Cardiac muscle cell (in vitro differentiated cells and primary cell): ENCODE measurements around the gene ABCC4. TPM values are rescaled to one million over a fixed set of nuclear protein-coding genes. Genes with fewer than 3 reads are reported as not detected.
"Not testable (repeated sequence)": the region's sequence is repeated elsewhere in the genome, so short reads cannot be mapped to it uniquely, and the experiment has no call there.

Experiments used
- DNase-seq, 2 donors: peaks; one replicate each; pipeline versions ENCODE4 v3.0.0 to v3.0.0-alpha.2; 2010 to 2017; ENCODE audit warnings: low read depth in 1 of 2, low spot score in 1 of 2
- H3K27ac ChIP-seq: fragments of 200-600 bp; sonication (generic); 2 replicates; pipeline ENCODE4 v1.5.1; 2016
- H3K27me3 ChIP-seq: fragments of 200-600 bp; sonication (generic); 2 replicates; pipeline ENCODE4 v1.6.0; 2016; ENCODE audit warnings: control low read depth
- H3K36me3 ChIP-seq: fragments of 200-600 bp; sonication (generic); 2 replicates; pipeline ENCODE4 v1.5.1; 2016; ENCODE audit warnings: control low read depth
- H3K4me1 ChIP-seq: fragments of 200-600 bp; sonication (generic); 2 replicates; pipeline ENCODE4 v1.8.1; 2017; ENCODE audit warnings: low read depth, mild to moderate bottlenecking, mixed run types
- H3K4me3 ChIP-seq: fragments of 200-600 bp; sonication (generic); 2 replicates; pipeline ENCODE4 v1.5.1; 2016; ENCODE audit warnings: mild to moderate bottlenecking
- H3K9me3 ChIP-seq: fragments of 200-600 bp; sonication (generic); 2 replicates; pipeline ENCODE4 v1.5.1; 2017; ENCODE audit warnings: low read depth, mild to moderate bottlenecking, control low read depth
- polyA plus RNA-seq: library from polyadenylated mRNA; unstranded; fragments of >200 nt; fragmentation: Nextera tagmentation; extraction: Ambion mirVana; gene quantifications from 2 replicates; pipeline ENCODE4 v1.2.1, GENCODE V29; 2016
- total RNA-seq: library from RNA; depleted of rRNA; stranded (reverse); fragments of >200 nt; gene quantifications from 2 replicates; pipeline ENCODE4 v1.2.3, GENCODE V29; 2016
- TF ChIP-seq, protein P1 (sequence below): IDR thresholded peaks from 2 replicates; pipeline ENCODE4 v1.5.1; 2012; ENCODE audit warnings: low read depth, mild to moderate bottlenecking, low read length

The ABCC4 gene
- total and polyA plus RNA-seq, 2 experiments from 2014 or later = 1.6 to 5.0 TPM

- Histone ChIP-seq H3K4me1 (peaks cover 23% of the 10 kb centered on the region), H3K9me3 (no peaks in the 10 kb centered on the region), H3K27me3 (no peaks in the 10 kb centered on the region), H3K27ac (peak overlapping the region; percentile 3), H3K4me3 (no peak overlapping the region), H3K36me3 (no peaks in the 10 kb centered on the region)
- TF ChIP-seq, protein P1, sequence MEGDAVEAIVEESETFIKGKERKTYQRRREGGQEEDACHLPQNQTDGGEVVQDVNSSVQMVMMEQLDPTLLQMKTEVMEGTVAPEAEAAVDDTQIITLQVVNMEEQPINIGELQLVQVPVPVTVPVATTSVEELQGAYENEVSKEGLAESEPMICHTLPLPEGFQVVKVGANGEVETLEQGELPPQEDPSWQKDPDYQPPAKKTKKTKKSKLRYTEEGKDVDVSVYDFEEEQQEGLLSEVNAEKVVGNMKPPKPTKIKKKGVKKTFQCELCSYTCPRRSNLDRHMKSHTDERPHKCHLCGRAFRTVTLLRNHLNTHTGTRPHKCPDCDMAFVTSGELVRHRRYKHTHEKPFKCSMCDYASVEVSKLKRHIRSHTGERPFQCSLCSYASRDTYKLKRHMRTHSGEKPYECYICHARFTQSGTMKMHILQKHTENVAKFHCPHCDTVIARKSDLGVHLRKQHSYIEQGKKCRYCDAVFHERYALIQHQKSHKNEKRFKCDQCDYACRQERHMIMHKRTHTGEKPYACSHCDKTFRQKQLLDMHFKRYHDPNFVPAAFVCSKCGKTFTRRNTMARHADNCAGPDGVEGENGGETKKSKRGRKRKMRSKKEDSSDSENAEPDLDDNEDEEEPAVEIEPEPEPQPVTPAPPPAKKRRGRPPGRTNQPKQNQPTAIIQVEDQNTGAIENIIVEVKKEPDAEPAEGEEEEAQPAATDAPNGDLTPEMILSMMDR = no peak
- no peak for DNase-seq
Measured at GRCh38 chr13:95269756-95270155, 31.5 kb downstream of the ABCC4 start.

GRCh38 chr13:95268343-95269065 lies 32.7 kb downstream of the ABCC4 start:
- not testable (repeated sequence) for H3K27ac ChIP-seq

DNA sequence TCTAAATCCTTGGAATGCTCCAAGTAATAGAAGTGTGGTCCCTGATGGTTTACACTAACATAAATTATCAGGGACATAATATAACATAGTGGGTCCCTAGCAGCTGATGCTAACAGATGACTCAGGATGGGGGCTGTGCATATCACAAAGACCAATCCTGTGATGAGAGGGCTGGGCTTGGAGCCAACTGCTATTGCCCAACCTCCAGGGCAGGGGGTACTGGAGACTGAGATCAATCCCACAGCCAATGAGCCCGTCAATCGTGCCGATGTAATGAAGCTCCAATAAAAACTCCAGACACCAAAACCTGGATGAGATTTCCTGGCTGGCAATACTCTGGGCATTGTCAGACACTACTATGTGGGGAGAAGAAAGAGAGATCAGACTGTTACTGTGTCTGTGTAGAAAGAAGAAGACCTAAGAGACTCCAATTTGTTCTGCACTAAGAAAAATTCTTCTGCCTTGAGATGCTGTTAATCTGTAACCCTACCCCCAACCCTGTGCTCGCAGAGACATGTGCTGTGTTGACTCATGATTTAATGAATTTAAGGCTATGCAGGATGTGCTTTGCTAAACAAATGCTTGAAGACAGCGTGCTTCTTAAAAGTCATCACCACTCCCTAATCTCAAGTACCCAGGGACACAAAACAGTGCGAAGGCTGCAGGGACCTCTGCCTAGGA lies 33.4 kb downstream of the ABCC4 start:
- H3K4me3 ChIP-seq = no peak overlapping the region

More at GRCh38 chr13:95268343-95269065, 32.7 kb downstream of the ABCC4 start:
- not testable (repeated sequence) for H3K27me3 ChIP-seq, DNase-seq, H3K36me3 ChIP-seq, H3K9me3 ChIP-seq, H3K4me3 ChIP-seq
- H3K4me1 ChIP-seq = peaks cover 20% of the 10 kb centered on the region

DNA sequence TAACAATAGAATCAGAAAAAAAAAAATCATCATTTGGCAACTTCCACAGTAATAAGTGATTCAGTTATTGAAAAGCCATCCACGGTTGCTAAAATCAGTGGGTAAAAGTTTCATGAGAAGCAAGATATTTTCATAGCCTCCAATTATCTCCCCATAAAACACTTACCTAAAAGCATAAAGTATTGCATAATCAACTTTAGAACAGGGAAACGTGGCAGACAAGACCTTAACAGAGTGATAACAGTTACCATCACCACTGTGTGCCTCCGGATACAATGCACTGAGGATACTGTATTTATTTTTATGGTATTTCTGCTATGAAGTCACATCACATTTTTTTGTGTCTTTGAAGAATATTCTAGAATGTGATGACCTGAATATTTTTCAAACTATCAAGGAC lies 37.0 kb downstream of the ABCC4 start:
- H3K27me3 ChIP-seq = no peaks in the 10 kb centered on the region
- H3K4me1 ChIP-seq = no peaks in the 10 kb centered on the region
- H3K36me3 ChIP-seq = no peaks in the 10 kb centered on the region
- TF ChIP-seq, protein P1 = no peak
- no peak overlapping the region for H3K4me3 ChIP-seq
- DNase-seq = no peak
- no peak overlapping the region for H3K27ac ChIP-seq
- no peaks in the 10 kb centered on the region for H3K9me3 ChIP-seq

More for the DNA sequence above, 33.4 kb downstream of the ABCC4 start:
- Histone ChIP-seq H3K27ac (no peak overlapping the region), H3K4me1 (peaks cover 20% of the 10 kb centered on the region), H3K27me3 (no peaks in the 10 kb centered on the region), H3K9me3 (no peaks in the 10 kb centered on the region), H3K36me3 (no peaks in the 10 kb centered on the region)
- TF ChIP-seq, protein P1 = no peak
- DNase-seq = peak in 1 of 2 donors; percentile 81

DNA sequence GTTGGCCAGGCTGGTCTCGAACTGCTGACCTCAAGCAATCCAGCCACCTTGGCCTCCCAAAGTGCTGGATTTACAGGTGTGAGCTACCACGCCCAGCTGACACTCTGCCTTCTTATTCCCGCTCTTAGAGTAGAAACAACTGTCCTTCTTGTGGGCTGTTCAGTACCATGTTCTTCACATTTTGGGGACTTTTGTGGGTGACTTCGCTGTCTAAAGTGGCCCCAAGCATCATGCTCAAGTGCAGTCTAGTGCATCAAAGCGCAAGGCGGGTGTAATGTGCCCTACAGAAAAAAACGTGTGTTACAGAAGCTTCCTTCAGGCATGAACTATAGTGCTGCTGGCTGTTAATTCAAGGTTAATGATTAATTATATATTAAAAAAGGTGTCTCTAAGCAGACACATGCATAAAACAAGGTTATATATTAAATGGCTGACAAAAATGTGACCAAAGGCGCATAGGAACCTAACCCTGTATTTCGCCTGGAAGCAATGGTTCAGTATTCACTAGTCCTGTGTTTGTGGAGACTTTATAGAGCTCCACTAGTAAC lies 38.3 kb downstream of the ABCC4 start:
- Histone ChIP-seq H3K27ac (no peak overlapping the region), H3K36me3 (no peaks in the 10 kb centered on the region), H3K4me1 (no peaks in the 10 kb centered on the region), H3K27me3 (no peaks in the 10 kb centered on the region), H3K9me3 (no peaks in the 10 kb centered on the region), H3K4me3 (no peak overlapping the region)
- TF ChIP-seq, protein P1 = no peak
- DNase-seq = no peak

DNA sequence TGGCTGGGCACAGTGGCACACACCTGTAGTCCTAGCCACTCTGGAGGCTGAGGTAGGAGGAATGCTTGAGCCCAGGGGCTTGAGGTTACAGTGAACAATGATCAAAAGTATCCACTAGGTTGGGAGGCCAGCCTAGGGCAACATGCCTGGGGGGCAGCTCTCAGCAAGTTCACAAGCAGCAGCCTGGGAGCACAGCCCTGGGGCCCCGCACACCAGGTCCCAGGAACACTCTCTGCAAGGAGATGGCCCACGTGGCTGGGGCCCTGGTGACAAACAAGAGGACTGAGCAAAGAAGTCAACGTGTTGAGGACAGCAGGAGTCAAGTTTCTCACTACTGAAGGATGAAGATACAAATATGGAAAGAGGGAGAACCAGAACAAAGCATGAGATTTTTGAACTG lies 39.3 kb downstream of the ABCC4 start:
- H3K36me3 ChIP-seq = no peaks in the 10 kb centered on the region
- H3K9me3 ChIP-seq = no peaks in the 10 kb centered on the region
- H3K27me3 ChIP-seq = no peaks in the 10 kb centered on the region
- DNase-seq = no peak
- no peak overlapping the region for H3K4me3 ChIP-seq
- H3K27ac ChIP-seq = no peak overlapping the region
- H3K4me1 ChIP-seq = no peaks in the 10 kb centered on the region
- TF ChIP-seq, protein P1 = no peak
